KG1 (cell line): Measurements from ENCODE around the gene ERGIC2.

Experiments used
- DNase-seq: peaks from one replicate; lab custom pipeline; 2025; lab: John Stamatoyannopoulos, UW

The ERGIC2 gene

GRCh38 chr12:29374913-29375312 lies 6.1 kb downstream of the ERGIC2 start:
- no peak for DNase-seq

GRCh38 chr12:29374012-29374411 lies 7.0 kb downstream of the ERGIC2 start:
- DNase-seq: no peak

GRCh38 chr12:29365091-29365490 lies 15.9 kb downstream of the ERGIC2 start:
- no peak for DNase-seq

- DNase-seq: no peak
Observed at GRCh38 chr12:29354954-29355353, 26.0 kb downstream of the ERGIC2 start.

- DNase-seq: no peak
Observed at GRCh38 chr12:29350080-29350479, 30.9 kb downstream of the ERGIC2 start.

GRCh38 chr12:29346769-29347421 lies 34.1 kb downstream of the ERGIC2 start:
- DNase-seq: no peak

GRCh38 chr12:29343022-29343799 lies 37.8 kb downstream of the ERGIC2 start:
- DNase-seq: no peak

- DNase-seq: no peak
Observed at GRCh38 chr12:29337325-29337724, 43.6 kb downstream of the ERGIC2 start.

GRCh38 chr12:29334937-29335336 lies 46.0 kb downstream of the ERGIC2 start:
- no peak for DNase-seq

- no peak for DNase-seq
Observed at GRCh38 chr12:29333178-29333577, 47.8 kb downstream of the ERGIC2 start.

- no peak for DNase-seq
Observed at GRCh38 chr12:29329411-29329810, 51.6 kb downstream of the ERGIC2 start.

GRCh38 chr12:29322157-29322556 lies 58.8 kb downstream of the ERGIC2 start:
- DNase-seq: no peak

- no peak for DNase-seq
Observed at GRCh38 chr12:29320295-29321085, 60.5 kb downstream of the ERGIC2 start.

GRCh38 chr12:29317556-29318363 lies 63.2 kb downstream of the ERGIC2 start:
- no peak for DNase-seq

- no peak for DNase-seq
Observed at GRCh38 chr12:29316752-29317151, 64.2 kb downstream of the ERGIC2 start.

GRCh38 chr12:29314416-29314815 lies 66.6 kb downstream of the ERGIC2 start:
- no peak for DNase-seq

- DNase-seq: no peak
Observed at GRCh38 chr12:29310899-29311298, 70.1 kb downstream of the ERGIC2 start.

- DNase-seq: no peak
Observed at GRCh38 chr12:29309320-29309902, 71.6 kb downstream of the ERGIC2 start.

GRCh38 chr12:29306682-29307081 lies 74.3 kb downstream of the ERGIC2 start:
- no peak for DNase-seq

- DNase-seq: no peak
Observed at GRCh38 chr12:29306266-29306665, 74.7 kb downstream of the ERGIC2 start.

GRCh38 chr12:29304388-29304787 lies 76.6 kb downstream of the ERGIC2 start:
- DNase-seq: no peak

GRCh38 chr12:29301114-29301513 lies 79.9 kb downstream of the ERGIC2 start:
- DNase-seq: no peak
